ENCODE results near the gene SPATA32. TPM values are rescaled to one million over a fixed set of nuclear protein-coding genes. Genes with fewer than 3 reads are reported as not detected.

The SPATA32 gene
- total RNA-seq, 1 experiment from 2014 or later: 0.15 TPM

GRCh38 chr17:45222014-45222288, 39.9 kb downstream of the SPATA32 start:
- ChIA-PET POLR2A (no interaction called here), CTCF (no interaction called here), RAD21 (ENCODE audit: low non-redundant PET in 1 of 2, low total read pairs in 2 of 2, uncharacterized antibody in 2 of 2, unreplicated experiment in 2 of 2) (no interaction called here)
- H3K27ac ChIP-seq (ENCODE audit: low read depth, low read length): peak overlapping the region; percentile 12; the same call in 1 of the 2 replicates
- TF ChIP-seq ZFX (IDR thresholded peaks at IDR 0.05) (peak; percentile 39; the same call in 1 of the 2 replicates), SIN3A (IDR thresholded peaks at IDR 0.05; ENCODE audit: low read depth) (no peak)
- H3K4me3 ChIP-seq (replicated peaks in 1 of 2; ENCODE audit: low read depth in 1 of 2, low read length in 2 of 2): peak overlapping the region; percentile 43 to 59
- no peak overlapping the region for H2AFZ ChIP-seq (ENCODE audit: low read depth, low read length, poor library complexity, severe bottlenecking)
- peak overlapping the region; percentile 89 for H3K4me2 ChIP-seq (ENCODE audit: low read length)
- H3K36me3 ChIP-seq (ENCODE audit: control insufficient read depth in 1 of 2, insufficient read depth in 2 of 2, low read length in 2 of 2): no peaks in the 10 kb centered on the region
- no TSS peak for BruUV-seq (replicated peaks)
- H3K9me2 ChIP-seq (ENCODE audit: insufficient read depth): no peaks in the 10 kb centered on the region
- ATAC-seq (peak; percentile 22; the same call in 1 of the 2 replicates), DNase-seq (ENCODE audit: low read depth, low spot score) (no peak)
- H3K79me2 ChIP-seq (ENCODE audit: insufficient read depth, low read length): no peaks in the 10 kb centered on the region
- no peaks in the 10 kb centered on the region for H3K9me3 ChIP-seq (ENCODE audit: control insufficient read depth in 1 of 2, insufficient read depth in 1 of 2, low read depth in 1 of 2, low read length in 2 of 2)
- H4K20me1 ChIP-seq (ENCODE audit: insufficient read depth): no peaks in the 10 kb centered on the region
- H3K27me3 ChIP-seq (ENCODE audit: insufficient read depth, low read length): no peaks in the 10 kb centered on the region
- intact Hi-C loops (cut with micrococcal nuclease): no loop called here
- H3K9ac ChIP-seq (ENCODE audit: low read length): peak overlapping the region; percentile 55
- H3K4me1 ChIP-seq (ENCODE audit: control insufficient read depth in 1 of 2, insufficient read depth in 2 of 2, low read length in 2 of 2): peaks cover 2 to 52% of the 10 kb centered on the region in 2 experiments; a peak in 3 of 4 replicates

DNA sequence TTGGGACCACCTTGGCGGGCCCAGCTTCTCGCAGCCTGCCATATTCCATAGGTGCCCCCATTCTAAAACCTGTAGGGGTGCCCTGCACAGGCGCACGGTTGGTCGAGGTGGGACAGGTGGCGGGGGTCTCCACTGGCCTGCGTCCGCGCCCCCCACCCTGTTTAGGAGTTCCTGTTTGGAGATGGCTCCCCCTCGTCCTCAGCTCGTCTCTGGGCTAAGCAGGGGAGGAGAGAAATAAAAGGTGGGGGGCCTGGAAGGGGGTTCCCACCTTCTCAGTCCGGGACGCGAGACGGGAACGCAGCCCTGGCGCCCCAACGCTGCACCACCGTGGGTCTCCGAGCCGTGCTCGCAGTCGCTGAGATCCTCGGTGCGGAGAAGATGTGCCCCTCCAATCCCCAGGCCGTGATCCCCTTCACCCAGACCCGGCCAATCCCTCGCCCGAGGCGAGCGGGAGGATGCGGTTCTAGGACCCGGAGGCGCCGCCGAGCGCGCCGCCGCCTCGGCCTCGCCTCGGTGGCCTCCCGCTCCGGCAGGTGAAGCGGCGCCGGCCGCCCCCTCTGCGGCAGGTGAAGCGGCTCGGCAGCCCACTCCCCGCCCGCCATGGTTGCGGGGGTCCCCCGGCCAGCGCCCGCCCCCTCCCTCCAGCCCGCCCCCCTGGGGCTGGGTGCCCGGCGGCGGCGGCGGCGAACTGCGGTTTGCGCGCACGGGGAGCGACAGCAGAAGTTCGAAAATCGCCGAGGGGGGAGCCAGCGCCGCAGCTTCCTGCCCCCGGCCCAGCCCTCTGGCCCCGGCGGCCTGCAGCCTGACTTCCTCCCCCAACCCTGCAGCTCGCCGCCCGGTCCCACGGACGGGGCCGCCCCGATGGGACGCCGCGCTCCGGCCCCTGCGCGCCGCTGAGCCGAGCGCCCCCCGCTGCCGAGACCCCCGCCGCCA, 40.5 kb downstream of the SPATA32 start, which contains the start of gene FMNL1:
Gene FMNL1, plus strand, starts transcription at position 805 of the 933 bp plus-strand sequence. CDS start 240 bp downstream, outside the sequence.
- ChIA-PET CTCF (interaction anchor here (1.0 to 3.6 kb wide), 4 partner anchors 10 to 204 kb away, joined by 3 to 25 read pairs (median 4); no protein-coding TSS in a partner anchor), POLR2A (no interaction called here), RAD21 (ENCODE audit: low non-redundant PET in 1 of 2, low total read pairs in 2 of 2, uncharacterized antibody in 2 of 2, unreplicated experiment in 2 of 2) (no interaction called here)
- BruUV-seq (replicated peaks): no TSS peak
- Histone ChIP-seq H4K20me1 (ENCODE audit: insufficient read depth) (no peaks in the 10 kb centered on the region), H3K9me2 (ENCODE audit: insufficient read depth) (no peaks in the 10 kb centered on the region), H3K4me1 (ENCODE audit: control insufficient read depth in 1 of 2, insufficient read depth in 2 of 2, low read length in 2 of 2) (peaks cover 2 to 46% of the 10 kb centered on the region in 2 experiments; a peak in 3 of 4 replicates), H3K27me3 (ENCODE audit: insufficient read depth, low read length) (no peaks in the 10 kb centered on the region), H3K4me3 (replicated peaks in 1 of 2; ENCODE audit: low read depth in 1 of 2, low read length in 2 of 2) (peak within 1 kb of the TSS; percentile 43 to 59), H3K4me2 (ENCODE audit: low read length) (peak within 1 kb of the TSS; percentile 89), H2AFZ (ENCODE audit: low read depth, low read length, poor library complexity, severe bottlenecking) (no peak within 1 kb of the TSS), H3K27ac (ENCODE audit: low read depth, low read length) (peak within 1 kb of the TSS; percentile 24; the same call in 1 of the 2 replicates), H3K9ac (ENCODE audit: low read length) (peak within 1 kb of the TSS; percentile 55), H3K9me3 (ENCODE audit: control insufficient read depth in 1 of 2, insufficient read depth in 1 of 2, low read depth in 1 of 2, low read length in 2 of 2) (no peaks in the 10 kb centered on the region), H3K79me2 (ENCODE audit: insufficient read depth, low read length) (no peaks in the 10 kb centered on the region), H3K36me3 (ENCODE audit: control insufficient read depth in 1 of 2, insufficient read depth in 2 of 2, low read length in 2 of 2) (no peaks in the 10 kb centered on the region)
- TF ChIP-seq CTCF (IDR thresholded peaks at IDR 0.05 in 2 of 3, conservative IDR thresholded peaks at IDR 0.05 in 1 of 3; ENCODE audit: borderline replicate concordance in 1 of 3, insufficient read depth in 1 of 3, low read depth in 2 of 3, low read length in 2 of 3): no peak
- TF ChIP-seq POLR2AphosphoS5 (IDR thresholded peaks at IDR 0.05; ENCODE audit: low read depth, low read length): peak; percentile 30; the same call in 1 of the 2 replicates
- peak; percentile 42; the same call in 1 of the 2 replicates for TF ChIP-seq ZFX (IDR thresholded peaks at IDR 0.05)
- intact Hi-C loops (cut with micrococcal nuclease): no loop called here
- peak; percentile 63 for ATAC-seq
- DNase-seq (ENCODE audit: low read depth, low spot score): no peak

All from HCT116 (cell line).